Heart left ventricle (tissue), 13 donors: Measurements from ENCODE around the gene BHLHE40.

ENCODE experiments used
- POLR2A ChIP-seq, 2 donors: fragments of 450-650 bp; IDR thresholded peaks; one replicate each; pipeline ENCODE4 v1.6.1; 2017; ENCODE audit warnings: antibody characterized with exemption in 2 of 2, mild to moderate bottlenecking in 2 of 2, moderate library complexity in 2 of 2
- TF ChIP-seq, protein P1 (sequence below), 12 donors: fragments of 200-600 bp; sonication (generic) in 4 of 12; IDR thresholded peaks; one replicate each; pipeline versions ENCODE4 v1.5.0 to v1.8.0; 2018 to 2022; ENCODE audit warnings: antibody characterized with exemption in 12 of 12, mild to moderate bottlenecking in 5 of 12
- donor health status: ischemic (EF 13 %, LVEDD 7.1; RV severe dilation, severe dysfunction).
- donor health status: DM: no; HTN: yes; CAD: no.
- donor health status: DM: no; HTN: no; CAD: no.
- donor health status: ischemic (EF 25% LVEDD 6.9; RV normal size, moderate dysfunction).
- donor health status: ischemic (EF 25% LVEDD 5.7; RV mildly dilated, moderate dysfunction).
- donor health status: ischemic (EF 35%, LVEDD 5.7; RV mildly dilated, moderate dysfunction).
- donor health status: nonischemic (EF 11% LVEDD 7.7; RV severe dilation, severe dysfunction).
- donor health status: DM: yes; HTN: yes; CAD: no.
- donor health status: PGD.
- donor health status: ischemic (EF 29% LVEDD 5.4; RV normal size, mild dysfunction).
- donor health status: nonischemic (EF 23%, LVEDD 6.1; RV moderate dilation, normal function).

DNA sequence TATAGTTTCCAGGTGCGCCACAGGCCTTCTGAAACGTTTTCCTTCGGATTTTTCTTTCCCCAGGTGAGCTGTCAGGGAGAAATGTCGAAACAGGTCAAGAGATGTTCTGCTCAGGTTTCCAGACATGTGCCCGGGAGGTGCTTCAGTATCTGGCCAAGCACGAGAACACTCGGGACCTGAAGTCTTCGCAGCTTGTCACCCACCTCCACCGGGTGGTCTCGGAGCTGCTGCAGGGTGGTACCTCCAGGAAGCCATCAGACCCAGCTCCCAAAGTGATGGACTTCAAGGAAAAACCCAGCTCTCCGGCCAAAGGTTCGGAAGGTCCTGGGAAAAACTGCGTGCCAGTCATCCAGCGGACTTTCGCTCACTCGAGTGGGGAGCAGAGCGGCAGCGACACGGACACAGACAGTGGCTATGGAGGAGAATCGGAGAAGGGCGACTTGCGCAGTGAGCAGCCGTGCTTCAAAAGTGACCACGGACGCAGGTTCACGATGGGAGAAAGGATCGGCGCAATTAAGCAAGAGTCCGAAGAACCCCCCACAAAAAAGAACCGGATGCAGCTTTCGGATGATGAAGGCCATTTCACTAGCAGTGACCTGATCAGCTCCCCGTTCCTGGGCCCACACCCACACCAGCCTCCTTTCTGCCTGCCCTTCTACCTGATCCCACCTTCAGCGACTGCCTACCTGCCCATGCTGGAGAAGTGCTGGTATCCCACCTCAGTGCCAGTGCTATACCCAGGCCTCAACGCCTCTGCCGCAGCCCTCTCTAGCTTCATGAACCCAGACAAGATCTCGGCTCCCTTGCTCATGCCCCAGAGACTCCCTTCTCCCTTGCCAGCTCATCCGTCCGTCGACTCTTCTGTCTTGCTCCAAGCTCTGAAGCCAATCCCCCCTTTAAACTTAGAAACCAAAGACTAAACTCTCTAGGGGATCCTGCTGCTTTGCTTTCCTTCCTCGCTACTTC lies 3.8 kb downstream of the BHLHE40 start:
- TF ChIP-seq, protein P1, sequence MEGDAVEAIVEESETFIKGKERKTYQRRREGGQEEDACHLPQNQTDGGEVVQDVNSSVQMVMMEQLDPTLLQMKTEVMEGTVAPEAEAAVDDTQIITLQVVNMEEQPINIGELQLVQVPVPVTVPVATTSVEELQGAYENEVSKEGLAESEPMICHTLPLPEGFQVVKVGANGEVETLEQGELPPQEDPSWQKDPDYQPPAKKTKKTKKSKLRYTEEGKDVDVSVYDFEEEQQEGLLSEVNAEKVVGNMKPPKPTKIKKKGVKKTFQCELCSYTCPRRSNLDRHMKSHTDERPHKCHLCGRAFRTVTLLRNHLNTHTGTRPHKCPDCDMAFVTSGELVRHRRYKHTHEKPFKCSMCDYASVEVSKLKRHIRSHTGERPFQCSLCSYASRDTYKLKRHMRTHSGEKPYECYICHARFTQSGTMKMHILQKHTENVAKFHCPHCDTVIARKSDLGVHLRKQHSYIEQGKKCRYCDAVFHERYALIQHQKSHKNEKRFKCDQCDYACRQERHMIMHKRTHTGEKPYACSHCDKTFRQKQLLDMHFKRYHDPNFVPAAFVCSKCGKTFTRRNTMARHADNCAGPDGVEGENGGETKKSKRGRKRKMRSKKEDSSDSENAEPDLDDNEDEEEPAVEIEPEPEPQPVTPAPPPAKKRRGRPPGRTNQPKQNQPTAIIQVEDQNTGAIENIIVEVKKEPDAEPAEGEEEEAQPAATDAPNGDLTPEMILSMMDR (IDR thresholded peaks at IDR 0.05), result no peak
- no peak for TF ChIP-seq POLR2A (IDR thresholded peaks at IDR 0.05)
